ENCODE measurements around the gene IGF2.
"Not testable (repeated sequence)": the region's sequence is repeated elsewhere in the genome, so short reads cannot be mapped to it uniquely, and the experiment has no call there.

Gene IGF2, protein sequence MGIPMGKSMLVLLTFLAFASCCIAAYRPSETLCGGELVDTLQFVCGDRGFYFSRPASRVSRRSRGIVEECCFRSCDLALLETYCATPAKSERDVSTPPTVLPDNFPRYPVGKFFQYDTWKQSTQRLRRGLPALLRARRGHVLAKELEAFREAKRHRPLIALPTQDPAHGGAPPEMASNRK

GRCh38 chr11:2139123-2139521 lies at the start of gene IGF2:
TSS of gene IGF2 (minus strand) at chr11:2139389. CDS start at chr11:2135523, 3,866 bp downstream.
- no peak for DNase-seq (ENCODE audit: low read depth)

- DNase-seq (ENCODE audit: low read depth): no peak
Observed at GRCh38 chr11:2188745-2189144, 49.6 kb upstream of the IGF2 start.

DNA sequence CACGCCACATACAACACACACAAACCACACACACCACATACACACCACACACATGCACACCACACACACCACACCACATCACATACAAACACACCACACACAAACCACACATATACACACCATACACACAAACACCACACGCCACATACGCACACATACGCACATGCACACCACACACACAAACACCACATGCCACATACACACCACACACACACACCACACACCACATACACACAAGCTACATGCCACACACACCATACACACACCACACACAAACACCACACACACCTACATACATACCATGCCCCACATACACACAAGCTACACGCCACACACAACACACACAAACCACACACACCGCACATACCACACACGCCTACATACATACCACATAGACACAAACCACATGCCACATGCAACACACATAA lies 48.1 kb upstream of the IGF2 start:
- DNase-seq (ENCODE audit: low read depth): no peak

GRCh38 chr11:2186669-2187279 lies 47.6 kb upstream of the IGF2 start:
- no peak for DNase-seq (ENCODE audit: low read depth)

DNA sequence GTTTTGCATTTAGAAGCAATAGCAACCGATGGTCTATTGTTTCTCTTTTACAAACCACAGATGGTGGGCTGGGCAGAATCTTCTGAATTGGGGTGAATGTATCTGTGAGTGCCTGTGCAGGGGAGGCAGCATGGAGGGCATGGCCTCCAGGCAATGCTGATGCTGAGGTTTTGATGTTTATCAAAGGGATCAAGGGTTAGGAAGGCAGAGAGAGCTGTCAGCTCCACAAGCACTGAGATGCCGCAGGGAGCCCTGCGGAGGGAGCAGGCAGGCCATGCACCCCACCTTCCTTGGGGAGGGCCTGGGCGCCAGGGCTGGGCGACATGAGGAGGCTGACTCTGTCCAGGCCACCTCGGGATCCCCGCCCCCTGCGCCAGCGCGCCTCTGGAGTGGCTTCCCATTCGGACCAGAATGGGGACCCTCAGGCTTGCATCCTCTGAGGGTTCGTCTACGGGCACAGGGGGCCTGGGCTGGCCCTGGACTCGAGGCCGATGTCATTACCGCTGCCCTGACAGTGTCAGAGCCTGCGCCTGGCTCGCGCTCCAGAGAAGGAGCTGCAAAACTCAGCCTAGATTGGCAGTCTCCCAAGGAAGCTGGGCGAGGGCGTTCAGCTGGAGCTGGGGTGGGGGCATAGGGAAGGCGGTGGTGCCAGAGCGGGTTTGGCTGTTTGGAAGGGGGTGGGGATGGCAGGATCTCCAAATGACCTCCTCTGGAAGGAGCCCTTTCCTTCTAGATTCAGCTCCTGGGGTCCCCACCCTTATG lies 46.3 kb upstream of the IGF2 start:
- no peak for DNase-seq (ENCODE audit: low read depth)

DNA sequence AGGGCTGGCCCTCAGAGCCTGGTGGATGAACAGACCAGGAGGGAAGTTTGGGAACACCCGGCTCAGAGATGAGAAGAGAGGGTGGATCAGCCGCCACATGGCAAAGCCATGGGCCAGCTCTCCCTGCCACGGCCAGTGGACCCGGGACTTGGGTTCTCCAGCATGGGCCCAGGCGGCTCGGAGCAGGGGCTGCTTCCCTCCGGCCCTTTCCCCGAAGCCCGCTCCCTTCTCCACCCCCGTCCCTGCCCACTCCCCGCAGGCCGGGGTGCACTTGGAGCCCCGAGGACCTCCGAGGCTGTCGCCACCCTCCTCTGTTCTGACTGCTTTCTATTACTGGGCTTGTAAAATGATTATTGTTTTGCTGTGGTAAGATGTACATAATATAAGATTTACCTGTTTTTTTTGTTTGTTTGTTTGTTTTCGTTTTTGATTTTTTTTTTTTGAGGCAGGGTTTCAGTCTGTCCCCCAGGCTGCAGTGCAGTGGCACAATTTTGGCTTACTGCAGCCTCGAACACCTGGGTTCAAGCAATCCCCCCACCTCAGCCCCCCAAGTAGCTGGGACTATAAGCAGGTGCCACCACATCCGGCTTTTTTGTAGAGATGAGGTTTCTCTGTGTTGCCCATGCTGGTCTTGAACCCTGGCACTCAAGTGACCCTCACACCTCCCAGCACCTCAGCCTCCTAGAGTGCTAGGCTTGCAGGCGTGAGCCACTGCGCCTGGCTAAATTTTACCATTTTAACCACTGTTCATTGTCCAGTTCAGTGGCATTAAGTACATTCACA lies 43.7 kb upstream of the IGF2 start:
- no peak for DNase-seq (ENCODE audit: low read depth)

GRCh38 chr11:2182075-2182474 lies 42.9 kb upstream of the IGF2 start:
- DNase-seq (ENCODE audit: low read depth): no peak

GRCh38 chr11:2180789-2181370 lies 41.7 kb upstream of the IGF2 start:
- no peak for DNase-seq (ENCODE audit: low read depth)

- no peak for DNase-seq (ENCODE audit: low read depth)
Observed at GRCh38 chr11:2180347-2180746, 41.2 kb upstream of the IGF2 start.

GRCh38 chr11:2179516-2179915 lies 40.3 kb upstream of the IGF2 start:
- DNase-seq (ENCODE audit: low read depth): no peak

- DNase-seq (ENCODE audit: low read depth): no peak
Observed at GRCh38 chr11:2178906-2179494, 39.8 kb upstream of the IGF2 start.

DNA sequence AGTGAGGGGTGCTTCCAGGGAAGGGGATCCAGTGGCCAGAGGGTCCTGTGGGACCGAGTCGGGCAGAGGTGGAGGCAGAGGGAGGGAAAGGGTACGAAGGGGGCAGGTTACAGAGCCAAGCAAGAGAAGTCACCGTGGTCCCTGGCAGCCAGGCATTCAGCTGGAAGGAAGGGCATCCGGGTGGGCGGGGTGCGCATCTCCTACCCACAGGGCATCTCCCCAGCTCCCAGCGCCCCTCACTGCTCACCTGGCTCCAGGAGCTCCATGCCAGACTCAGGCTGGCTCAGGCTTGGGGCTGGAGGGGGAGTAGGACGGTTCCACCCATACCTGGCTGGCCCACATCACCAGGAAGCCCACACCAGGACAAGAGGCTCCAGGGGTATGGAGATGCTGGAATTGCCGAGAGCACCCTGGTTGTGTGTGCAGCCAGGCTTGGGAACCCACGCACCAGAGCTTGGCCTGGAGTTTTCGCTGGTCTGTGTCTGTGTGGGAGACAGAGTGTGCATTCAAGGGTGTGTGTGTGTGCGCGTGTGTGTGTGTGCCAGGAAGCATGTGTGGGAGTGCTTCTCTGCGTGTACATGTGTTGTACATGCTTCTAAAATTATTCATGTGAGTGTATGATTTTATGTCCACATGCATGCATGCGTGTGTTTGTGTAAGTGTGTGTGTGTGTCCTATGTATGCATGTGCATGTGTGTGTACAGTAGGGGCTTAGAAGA lies 39.0 kb upstream of the IGF2 start:
- not testable (repeated sequence) for DNase-seq (ENCODE audit: low read depth)

- no peak for DNase-seq (ENCODE audit: low read depth)
Observed at GRCh38 chr11:2177076-2177475, 37.9 kb upstream of the IGF2 start.

DNA sequence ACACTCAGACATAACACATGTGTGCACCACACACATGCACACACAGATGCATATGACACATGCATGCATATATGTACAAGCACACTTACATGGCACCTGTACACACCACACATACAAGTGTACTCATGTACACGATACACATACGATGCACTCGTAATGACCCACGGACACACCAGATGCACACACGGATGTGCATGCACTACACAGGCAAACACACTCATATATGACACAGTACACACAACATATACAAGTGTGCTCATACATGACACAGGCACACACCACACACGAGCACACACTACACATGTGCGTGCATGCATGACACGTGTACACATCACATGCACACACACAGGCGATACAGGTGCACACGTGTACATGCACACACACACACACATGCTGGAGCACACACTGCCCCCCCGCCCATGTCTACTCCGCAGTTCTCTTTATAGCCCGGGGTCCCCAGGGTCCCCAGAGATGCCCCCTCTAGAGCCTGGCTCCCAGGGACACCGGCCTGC lies 37.3 kb upstream of the IGF2 start:
- DNase-seq (ENCODE audit: low read depth): no peak

DNA sequence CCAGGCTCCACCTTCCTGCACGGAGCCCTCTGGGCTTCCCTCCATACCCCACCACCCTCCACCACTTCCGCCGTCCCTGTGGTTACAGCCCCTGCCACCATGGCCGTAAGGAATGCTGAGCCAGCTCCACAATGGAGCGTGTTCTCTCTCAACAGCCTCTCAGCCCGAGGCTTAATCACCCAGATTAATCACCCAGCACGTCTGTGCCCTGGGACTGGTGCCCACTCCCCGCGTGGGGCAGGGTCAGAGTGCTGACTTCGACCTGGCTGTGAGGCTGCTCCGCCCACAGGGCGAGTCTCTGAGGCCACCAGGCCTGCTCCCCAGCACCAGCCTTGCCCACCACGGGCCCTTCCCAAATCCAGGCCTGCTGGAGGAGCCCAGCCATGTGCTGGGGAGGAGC lies 36.5 kb upstream of the IGF2 start:
- no peak for DNase-seq (ENCODE audit: low read depth)

DNA sequence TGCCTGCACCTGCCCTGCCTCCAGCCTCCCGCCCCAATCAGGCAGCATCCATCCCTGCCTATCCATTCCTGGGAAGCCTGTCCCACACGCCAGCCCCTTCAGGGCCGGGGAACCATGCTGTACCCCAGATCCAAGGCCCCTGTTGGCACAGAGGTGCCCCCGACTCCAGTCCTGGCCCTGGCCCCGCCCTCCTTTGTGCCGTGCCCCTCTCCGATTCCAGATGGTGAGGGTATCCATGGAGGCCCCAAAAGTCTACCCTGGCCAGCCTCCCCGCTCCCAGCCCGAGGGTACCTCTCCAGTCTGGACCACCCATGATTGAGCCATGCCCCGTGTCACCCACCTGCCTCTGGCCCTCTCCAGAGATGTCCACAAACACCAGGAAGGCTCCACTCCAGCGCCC lies 35.2 kb upstream of the IGF2 start:
- DNase-seq (ENCODE audit: low read depth): no peak

GRCh38 chr11:2173761-2174160 lies 34.6 kb upstream of the IGF2 start:
- no peak for DNase-seq (ENCODE audit: low read depth)

DNA sequence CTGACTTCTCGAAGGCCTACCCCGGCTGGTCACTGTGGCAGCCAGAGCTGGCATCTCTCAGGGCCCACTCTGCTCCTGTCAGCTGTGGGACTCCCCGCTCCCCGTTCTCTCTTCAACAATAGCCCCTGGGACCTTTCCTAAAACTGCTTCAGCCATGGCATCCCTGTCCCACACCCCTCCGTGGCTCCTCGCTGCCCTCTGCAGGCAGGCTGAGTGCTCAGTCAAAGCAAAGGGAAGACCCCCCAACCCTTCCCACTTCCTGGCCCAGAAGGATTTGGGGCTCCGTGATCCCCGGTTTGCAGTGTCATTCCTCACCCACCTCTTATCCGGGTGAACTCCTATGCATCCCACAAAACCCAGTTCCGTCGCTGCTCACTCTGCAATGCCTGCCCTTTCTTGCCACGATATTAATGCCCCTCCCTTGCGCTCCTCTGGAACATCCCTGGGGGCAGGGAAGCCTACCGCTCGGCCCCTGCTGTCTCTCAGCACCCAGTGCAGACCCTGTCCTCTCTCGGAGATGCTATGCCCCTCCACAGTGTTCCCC lies 34.0 kb upstream of the IGF2 start:
- DNase-seq (ENCODE audit: low read depth): no peak

DNA sequence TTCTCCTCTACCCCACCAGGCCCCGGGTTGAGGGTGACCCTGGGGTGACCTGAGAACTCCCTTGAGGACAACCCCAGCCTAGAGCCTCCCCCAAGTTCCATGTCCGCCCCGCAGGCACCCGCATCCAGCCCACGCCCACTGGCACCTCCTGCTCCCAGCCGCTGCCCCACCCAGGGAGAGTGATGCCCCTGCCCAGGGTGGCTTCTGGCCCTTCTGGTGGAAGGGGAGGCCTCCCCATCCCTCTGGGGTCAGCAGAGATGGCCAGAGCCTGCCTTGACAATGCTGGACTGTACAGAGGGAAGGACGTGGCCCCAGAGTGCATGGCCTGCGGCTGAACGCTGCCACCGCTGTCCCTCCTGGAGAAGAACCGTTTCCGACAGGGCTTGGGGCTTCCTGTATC lies 33.5 kb upstream of the IGF2 start:
- no peak for DNase-seq (ENCODE audit: low read depth)

DNA sequence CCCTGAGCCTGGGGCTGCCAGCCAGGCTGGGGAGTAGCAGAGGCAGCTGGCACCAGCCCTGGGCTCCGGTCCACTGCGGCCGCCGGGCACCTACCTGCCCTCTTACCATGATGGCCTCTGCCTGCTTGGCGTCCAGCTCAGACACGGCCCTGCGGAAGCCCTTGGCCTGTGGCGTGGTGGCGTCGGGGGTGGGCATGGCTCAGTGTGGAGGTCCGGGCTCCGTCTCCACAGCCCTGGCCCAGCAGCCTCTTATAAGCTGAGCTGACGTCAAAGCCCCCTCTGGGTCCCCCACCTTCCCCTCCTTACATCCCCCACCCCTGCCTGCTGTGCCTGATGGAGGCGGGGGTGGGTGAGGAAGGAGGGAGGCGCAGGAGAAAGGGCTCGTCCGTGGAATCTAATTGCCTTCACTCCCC lies 32.4 kb upstream of the IGF2 start, which contains the start of gene TH:
TH (minus strand) TSS at position 225 of the 413 bp plus-strand sequence; CDS start at position 196, 29 bp downstream.
- no peak for DNase-seq (ENCODE audit: low read depth)
